ENCODE data around the gene NME8.

The NME8 gene

DNA sequence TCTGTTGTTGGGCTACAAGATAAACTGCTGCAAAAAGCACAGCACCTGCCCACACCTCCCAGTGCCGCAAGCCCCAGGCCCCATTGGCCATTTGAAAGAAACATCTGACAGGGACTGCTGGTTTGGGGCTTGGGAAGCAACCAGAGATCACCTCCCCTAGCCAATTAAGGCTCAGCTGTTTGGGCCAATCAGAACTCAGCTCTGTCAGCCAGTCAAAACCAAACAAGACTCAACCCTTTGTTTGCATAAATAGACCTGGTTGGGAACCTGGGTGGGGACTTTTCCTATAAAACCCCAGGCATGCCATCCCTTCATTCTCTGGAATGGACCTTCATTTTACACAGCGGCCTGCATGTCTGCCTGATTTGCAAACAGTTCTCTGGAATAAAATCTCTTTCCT lies 17.2 kb upstream of the NME8 start:
- CTCF ChIA-PET = no interaction called here
- TF ChIP-seq, protein P1, sequence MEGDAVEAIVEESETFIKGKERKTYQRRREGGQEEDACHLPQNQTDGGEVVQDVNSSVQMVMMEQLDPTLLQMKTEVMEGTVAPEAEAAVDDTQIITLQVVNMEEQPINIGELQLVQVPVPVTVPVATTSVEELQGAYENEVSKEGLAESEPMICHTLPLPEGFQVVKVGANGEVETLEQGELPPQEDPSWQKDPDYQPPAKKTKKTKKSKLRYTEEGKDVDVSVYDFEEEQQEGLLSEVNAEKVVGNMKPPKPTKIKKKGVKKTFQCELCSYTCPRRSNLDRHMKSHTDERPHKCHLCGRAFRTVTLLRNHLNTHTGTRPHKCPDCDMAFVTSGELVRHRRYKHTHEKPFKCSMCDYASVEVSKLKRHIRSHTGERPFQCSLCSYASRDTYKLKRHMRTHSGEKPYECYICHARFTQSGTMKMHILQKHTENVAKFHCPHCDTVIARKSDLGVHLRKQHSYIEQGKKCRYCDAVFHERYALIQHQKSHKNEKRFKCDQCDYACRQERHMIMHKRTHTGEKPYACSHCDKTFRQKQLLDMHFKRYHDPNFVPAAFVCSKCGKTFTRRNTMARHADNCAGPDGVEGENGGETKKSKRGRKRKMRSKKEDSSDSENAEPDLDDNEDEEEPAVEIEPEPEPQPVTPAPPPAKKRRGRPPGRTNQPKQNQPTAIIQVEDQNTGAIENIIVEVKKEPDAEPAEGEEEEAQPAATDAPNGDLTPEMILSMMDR (IDR thresholded peaks at IDR 0.05; ENCODE audit: insufficient read depth, low read length, missing control alignments) = no peak
- DNase-seq (ENCODE audit: low read depth, low spot score) = no peak
- H3K4me3 ChIP-seq (ENCODE audit: low read depth, low read length) = no peak overlapping the region
- POLR2A ChIA-PET = no interaction called here

DNA sequence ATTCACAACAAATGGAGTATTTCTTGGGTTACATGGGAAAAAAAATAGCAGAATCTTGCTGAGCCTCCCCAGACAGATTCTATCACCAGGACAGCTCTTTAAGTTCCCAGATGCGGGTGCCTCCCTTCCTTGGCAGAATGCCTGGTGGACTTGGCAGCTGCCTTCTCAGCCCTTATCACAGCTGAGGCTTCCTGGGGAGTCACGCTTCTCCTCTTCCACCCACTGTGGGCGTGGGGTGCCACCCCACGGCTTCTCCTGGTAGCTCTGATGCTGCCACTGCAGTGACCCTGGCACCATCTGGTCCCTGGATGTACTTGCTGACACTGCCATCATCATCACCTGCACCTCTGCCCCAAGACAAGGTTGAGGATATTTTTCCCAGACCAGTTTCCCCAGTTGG lies 16.2 kb upstream of the NME8 start:
- no peak for DNase-seq (ENCODE audit: low read depth, low spot score)
- POLR2A ChIA-PET = no interaction called here
- H3K4me3 ChIP-seq (ENCODE audit: low read depth, low read length) = no peak overlapping the region
- TF ChIP-seq, protein P1 (IDR thresholded peaks at IDR 0.05; ENCODE audit: insufficient read depth, low read length, missing control alignments) = no peak
- CTCF ChIA-PET = interaction anchor here (3.5 kb wide), 1 partner anchor 624 kb away, joined by 16 read pairs; no protein-coding TSS in a partner anchor

DNA sequence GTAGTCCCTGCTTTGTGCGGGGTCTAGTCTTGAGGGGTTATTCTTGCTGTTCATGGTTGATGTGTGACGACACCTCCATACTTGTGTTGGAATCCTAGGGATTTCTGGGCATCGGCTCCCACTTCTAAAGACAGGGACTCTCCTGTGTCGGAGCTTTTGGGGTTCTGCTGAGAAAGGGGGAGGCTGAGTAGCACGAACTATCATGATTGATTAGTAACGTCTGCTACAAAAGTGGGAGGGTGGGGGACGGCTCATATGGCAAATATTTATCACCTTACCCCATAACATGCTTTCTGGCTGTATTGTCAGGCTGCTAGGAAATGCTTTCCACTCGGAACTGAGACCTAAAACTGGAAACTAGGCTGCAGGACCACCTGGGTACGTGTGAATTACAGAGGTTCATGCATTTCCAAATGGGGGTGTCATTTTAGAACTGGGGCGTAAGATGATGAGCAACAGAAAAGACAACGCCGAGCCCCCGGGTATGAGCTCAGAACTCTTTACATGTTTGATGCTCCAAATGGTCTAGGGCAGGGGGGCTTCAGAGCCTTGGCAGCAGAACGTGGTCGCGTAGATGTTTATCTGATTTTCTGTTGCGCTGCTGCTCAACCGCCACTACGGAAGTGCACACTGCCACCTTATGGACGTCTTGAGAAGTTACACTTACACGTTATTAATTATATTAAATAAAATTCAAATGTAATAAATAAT lies 15.1 kb upstream of the NME8 start:
- DNase-seq (ENCODE audit: low read depth, low spot score) = no peak
- POLR2A ChIA-PET = no interaction called here
- CTCF ChIA-PET = interaction anchor here (1.5 to 3.5 kb wide), 2 partner anchors 56 to 625 kb away, joined by 3 to 16 read pairs; no protein-coding TSS in a partner anchor
- TF ChIP-seq, protein P1 (IDR thresholded peaks at IDR 0.05; ENCODE audit: insufficient read depth, low read length, missing control alignments) = peak; percentile 47
- H3K4me3 ChIP-seq (ENCODE audit: low read depth, low read length) = peak overlapping the region; percentile 48

DNA sequence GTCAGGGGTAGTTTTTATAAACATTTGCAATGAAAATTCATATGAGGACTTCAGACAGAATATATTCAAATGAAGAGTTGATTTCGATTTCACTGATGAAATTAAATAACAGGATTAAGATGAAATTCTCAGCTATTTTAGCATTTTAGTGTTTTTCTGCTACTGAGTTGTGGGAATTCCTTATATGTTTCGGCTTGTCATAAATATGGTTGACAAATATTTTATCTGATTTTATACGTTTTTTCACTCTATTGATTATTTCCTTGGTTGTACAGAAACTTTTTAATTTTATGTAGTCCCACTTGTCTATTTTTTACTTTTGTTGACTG lies 14.6 kb upstream of the NME8 start:
- ChIA-PET POLR2A (no interaction called here), CTCF (interaction anchor here (1.5 to 3.5 kb wide), 2 partner anchors 55 to 625 kb away, joined by 3 to 16 read pairs; no protein-coding TSS in a partner anchor)
- H3K4me3 ChIP-seq (ENCODE audit: low read depth, low read length) = no peak overlapping the region
- no peak for DNase-seq (ENCODE audit: low read depth, low spot score)
- TF ChIP-seq, protein P1 (IDR thresholded peaks at IDR 0.05; ENCODE audit: insufficient read depth, low read length, missing control alignments) = no peak

DNA sequence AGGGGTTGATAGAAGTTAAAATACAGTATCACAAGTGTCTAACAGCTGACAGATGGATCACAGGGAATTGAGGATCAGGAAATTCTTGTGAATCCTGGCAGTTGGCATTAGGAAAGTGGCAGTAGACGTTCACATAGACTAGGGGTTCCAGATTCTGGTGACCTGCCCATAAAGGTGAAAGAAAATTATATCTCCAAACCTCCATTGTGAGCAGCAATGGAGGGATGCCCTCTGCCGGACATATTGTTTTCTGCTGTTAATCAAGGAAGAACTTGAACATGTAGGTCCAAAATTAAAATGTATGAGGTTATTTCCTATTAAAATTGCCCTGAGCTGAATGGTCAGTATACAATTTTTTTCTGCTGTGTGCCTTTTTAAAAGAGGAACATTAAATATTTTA lies 5.1 kb downstream of the NME8 start:
- CTCF ChIA-PET = no interaction called here

DNA sequence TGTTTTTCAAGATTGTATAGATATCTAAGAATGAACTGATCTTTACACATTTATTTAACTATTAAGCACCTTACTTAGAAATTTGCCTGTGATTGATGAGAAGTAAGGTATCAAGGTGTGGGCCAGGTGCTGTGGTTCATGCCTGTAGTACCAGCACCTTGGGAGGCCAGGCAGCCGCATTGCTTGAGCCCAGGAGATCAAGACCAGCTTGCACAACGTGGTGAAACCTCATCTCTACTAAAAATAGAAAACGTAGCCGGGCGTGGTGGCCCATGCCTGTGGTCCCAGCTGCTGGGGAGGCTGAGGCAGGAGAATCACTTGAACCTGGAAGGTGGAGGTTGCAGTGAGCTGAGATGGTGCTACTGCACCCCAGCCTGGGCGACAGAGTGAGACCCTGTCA lies 33.7 kb downstream of the NME8 start:
- DNase-seq (ENCODE audit: low read depth, low spot score) = no peak
- ChIA-PET CTCF (no interaction called here), POLR2A (no interaction called here)
- no peak overlapping the region for H3K4me3 ChIP-seq (ENCODE audit: low read depth, low read length)
- TF ChIP-seq, protein P1 (IDR thresholded peaks at IDR 0.05; ENCODE audit: insufficient read depth, low read length, missing control alignments) = no peak

More for the DNA sequence above, 5.1 kb downstream of the NME8 start:
- H3K4me3 ChIP-seq (ENCODE audit: low read depth, low read length) = no peak overlapping the region
- TF ChIP-seq, protein P1 (IDR thresholded peaks at IDR 0.05; ENCODE audit: insufficient read depth, low read length, missing control alignments) = no peak
- POLR2A ChIA-PET = no interaction called here
- DNase-seq (ENCODE audit: low read depth, low spot score) = no peak

Measured in AG04449 (cell line).